Kidney capillary endothelial cell (primary cell): ENCODE data around the gene FGF3.

Experiments
- DNase-seq: peaks from one replicate; pipeline ENCODE4 v3.0.0-alpha.2; 2018; ENCODE audit warnings: low spot score

Gene FGF3

GRCh38 chr11:69818603-69819441 is at the start of gene FGF3:
TSS of gene FGF3 (minus strand) at chr11:69819416. CDS start at chr11:69818933, 483 bp downstream.
- DNase-seq, result no peak

- no peak for DNase-seq
Measured at GRCh38 chr11:69868871-69869270, 49.7 kb upstream of the FGF3 start.

- DNase-seq, result no peak
Measured at GRCh38 chr11:69868006-69868810, 49.0 kb upstream of the FGF3 start.

- DNase-seq, result no peak
Measured at GRCh38 chr11:69867076-69868005, 48.1 kb upstream of the FGF3 start.

GRCh38 chr11:69866648-69867047 is 47.4 kb upstream of the FGF3 start:
- no peak for DNase-seq

GRCh38 chr11:69865707-69866106 is 46.5 kb upstream of the FGF3 start:
- DNase-seq, result no peak

- no peak for DNase-seq
Measured at GRCh38 chr11:69864686-69865661, 45.8 kb upstream of the FGF3 start.

GRCh38 chr11:69863544-69864200 is 44.5 kb upstream of the FGF3 start:
- DNase-seq, result no peak

- DNase-seq, result no peak
Measured at GRCh38 chr11:69862797-69863543, 43.8 kb upstream of the FGF3 start.

- peak; percentile 33 for DNase-seq
Measured at GRCh38 chr11:69862331-69862771, 43.1 kb upstream of the FGF3 start.

- DNase-seq, result no peak
Measured at GRCh38 chr11:69861901-69862300, 42.7 kb upstream of the FGF3 start.

- DNase-seq, result no peak
Measured at GRCh38 chr11:69860796-69861445, 41.7 kb upstream of the FGF3 start.

GRCh38 chr11:69860244-69860643 is 41.0 kb upstream of the FGF3 start:
- DNase-seq, result no peak

GRCh38 chr11:69859275-69859934 is 40.2 kb upstream of the FGF3 start:
- no peak for DNase-seq

- DNase-seq, result no peak
Measured at GRCh38 chr11:69855421-69855820, 36.2 kb upstream of the FGF3 start.

GRCh38 chr11:69854713-69855112 is 35.5 kb upstream of the FGF3 start:
- peak; percentile 54 for DNase-seq

GRCh38 chr11:69852056-69852455 is 32.8 kb upstream of the FGF3 start:
- DNase-seq, result no peak

- DNase-seq, result no peak
Measured at GRCh38 chr11:69848201-69848600, 29.0 kb upstream of the FGF3 start.
